Mammary epithelial cell (primary cell): Measurements from ENCODE around the gene CYP27C1.

Source experiments
- CTCF ChIP-seq, 2 donors: IDR thresholded peaks in 1 of 2; conservative IDR thresholded peaks in 1 of 2; 2 replicates each; pipeline ENCODE4 v1.5.1; 2011 to 2012; ENCODE audit warnings: inconsistent platforms in 2 of 2, low read length in 2 of 2, mild to moderate bottlenecking in 2 of 2, control low read depth in 1 of 2, low read depth in 1 of 2; ENCODE audit not compliant: insufficient read depth in 1 of 2; ENCODE audit errors: extremely low read depth in 1 of 2
- EZH2 ChIP-seq: IDR thresholded peaks from 2 replicates; pipeline ENCODE4 v1.6.1; 2012; ENCODE audit warnings: low read length, inconsistent platforms, borderline replicate concordance

DNA sequence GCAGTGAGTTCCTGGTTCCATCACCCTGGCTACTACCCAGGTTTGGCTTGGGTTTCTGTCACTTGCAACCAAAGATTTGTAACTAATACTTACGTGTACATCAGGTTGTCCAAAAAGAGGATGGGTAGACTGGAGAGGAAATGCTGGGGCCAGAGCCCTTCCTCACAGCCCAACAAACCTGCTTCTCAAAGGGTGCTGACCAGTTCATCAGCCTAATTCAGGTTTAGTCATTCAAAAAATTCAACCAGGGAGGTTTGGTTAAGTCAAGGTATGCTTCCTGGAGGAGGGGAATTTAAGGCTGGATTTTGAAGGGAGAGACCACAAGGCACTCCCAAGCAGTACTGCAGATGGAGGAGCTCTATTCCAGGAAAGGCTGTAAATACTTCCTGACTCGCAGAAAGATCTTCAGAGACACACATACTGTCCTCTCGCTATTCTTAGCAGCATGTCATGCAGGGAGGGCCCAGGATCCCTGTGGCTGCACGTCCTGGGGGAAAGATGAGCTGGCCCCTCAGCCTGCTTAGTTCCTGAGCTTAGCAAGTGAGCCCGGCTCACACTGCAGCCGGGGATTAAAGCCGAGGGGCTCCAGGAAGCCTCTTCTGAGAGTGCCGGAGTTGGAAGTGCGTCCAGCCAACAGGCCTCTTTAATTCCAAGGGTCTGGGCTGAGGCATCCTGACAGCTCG is 73.1 kb downstream of the CYP27C1 start:
- TF ChIP-seq CTCF (conservative IDR thresholded peaks at IDR 0.05 in 1 of 2, IDR thresholded peaks at IDR 0.05 in 1 of 2; ENCODE audit: extremely low read depth in 1 of 2, insufficient read depth in 1 of 2, low read depth in 1 of 2, low read length in 2 of 2) (no peak), EZH2 (no peak)
